Fibroblast of peridontal ligament (primary cell): ENCODE data around the gene BPNT1.

Experiments
- DNase-seq: peaks from one replicate; pipeline ENCODE4 v3.0.0-alpha.2; 2010; ENCODE audit errors: extremely low read depth

Gene BPNT1

GRCh38 chr1:220011620-220012019, 78.0 kb downstream of the BPNT1 start:
- DNase-seq: no peak
